ENCODE data around the gene ADGRV1. TPM values are rescaled to one million over a fixed set of nuclear protein-coding genes. Genes with fewer than 3 reads are reported as not detected.

ADGRV1 gene
- total and polyA plus RNA-seq, 12 donors: 0.03 to 1.4 (median 0.44) TPM; not detected in 6

- ATAC-seq: no peak
- intact Hi-C loops (cut with DNase I): no loop called here
Observed at GRCh38 chr5:90885180-90885868, 326.7 kb downstream of the ADGRV1 start.

DNA sequence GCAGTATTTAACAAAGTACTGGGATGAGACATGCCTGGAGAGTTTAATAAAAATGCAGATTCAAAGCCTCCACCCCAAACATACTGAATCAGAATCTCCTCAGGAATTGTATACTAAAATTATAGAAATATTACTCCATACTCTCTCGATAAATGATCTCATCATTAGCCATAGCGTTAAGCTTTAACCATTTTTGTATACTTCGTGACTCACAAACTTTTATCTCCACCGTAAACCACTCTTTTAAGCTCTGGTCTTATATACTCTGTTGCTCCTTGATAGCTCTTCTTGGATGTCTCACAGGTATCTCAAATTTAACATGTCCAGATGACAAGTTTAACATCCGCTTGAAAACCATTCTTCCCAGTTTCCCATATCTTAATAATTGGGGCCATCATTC lies 327.8 kb downstream of the ADGRV1 start:
- WGBS, 2 donors: 95 to 97% methylated on average over 5 of the region's 5 CpGs
- H3K27ac ChIP-seq: no peak overlapping the region
- ATAC-seq (no peak), DNase-seq (no peak)
- TF ChIP-seq CTCF (IDR thresholded peaks at IDR 0.05): no peak
- H3K36me3 ChIP-seq: no peaks in the 10 kb centered on the region
- no peak overlapping the region for H3K4me3 ChIP-seq
- H3K27me3 ChIP-seq: no peaks in the 10 kb centered on the region
- H3K9me3 ChIP-seq: no peaks in the 10 kb centered on the region
- peaks cover 0 to 13% (median 0%) of the 10 kb centered on the region in 9 donors for H3K4me1 ChIP-seq
- intact Hi-C loops (cut with DNase I): no loop called here

More at GRCh38 chr5:90885180-90885868, 326.7 kb downstream of the ADGRV1 start:
- no peak for TF ChIP-seq CTCF (IDR thresholded peaks at IDR 0.05)
- H3K36me3 ChIP-seq: no peaks in the 10 kb centered on the region
- 37 to 43% methylated on average over 1 of the region's 1 CpG for WGBS, 2 donors
- no peak overlapping the region for H3K4me3 ChIP-seq
- no peak for DNase-seq
- no peak overlapping the region for H3K27ac ChIP-seq
- H3K4me1 ChIP-seq: peaks cover 0 to 13% (median 0%) of the 10 kb centered on the region in 9 donors
- no peaks in the 10 kb centered on the region for H3K27me3 ChIP-seq
- H3K9me3 ChIP-seq: no peaks in the 10 kb centered on the region

DNA sequence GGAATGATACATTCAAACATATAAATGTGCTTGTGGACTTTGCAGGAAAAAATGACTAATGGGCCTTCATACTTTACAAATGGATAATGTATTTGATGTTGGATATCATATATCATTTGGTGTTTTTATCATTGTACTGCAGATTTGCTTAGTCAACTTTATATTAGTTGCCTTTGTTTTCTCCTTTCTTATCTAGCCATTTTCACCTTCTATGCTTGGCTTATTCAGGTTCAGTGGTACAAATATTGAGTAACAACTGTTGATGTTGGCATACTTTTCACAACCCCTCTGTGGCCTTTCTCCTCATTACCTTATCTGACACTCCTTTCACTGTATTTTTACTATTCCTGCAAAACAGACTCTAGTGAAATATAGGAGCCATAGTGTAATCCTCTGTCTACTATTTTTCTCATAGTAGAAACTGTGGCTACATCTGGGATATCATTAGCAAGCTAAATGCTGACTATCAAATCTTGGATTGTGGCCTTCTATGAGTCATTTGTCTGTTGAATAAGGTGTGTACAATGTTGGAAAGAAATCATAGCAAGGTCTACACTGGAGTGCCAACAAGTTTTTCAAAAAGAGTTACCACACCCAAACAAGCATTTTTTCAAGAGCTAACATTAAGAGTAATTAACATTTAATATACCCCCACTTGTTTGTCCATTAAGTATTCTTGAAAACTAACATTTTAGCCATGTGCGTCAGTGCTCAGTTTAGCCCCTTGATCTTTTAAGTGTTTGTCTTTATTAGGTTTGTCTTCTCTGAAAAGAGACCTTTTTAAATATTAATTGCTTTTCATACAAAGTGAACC lies 330.1 kb downstream of the ADGRV1 start:
- intact Hi-C loops (cut with DNase I): no loop called here
- no peak overlapping the region for H3K4me3 ChIP-seq

GRCh38 chr5:90889325-90889600 lies 330.7 kb downstream of the ADGRV1 start:
- Histone ChIP-seq H3K27ac (peak overlapping the region in 1 of 10 donors; percentile 27), H3K27me3 (no peaks in the 10 kb centered on the region), H3K4me3 (no peak overlapping the region), H3K9me3 (no peaks in the 10 kb centered on the region), H3K4me1 (peaks cover 0 to 13% (median 0%) of the 10 kb centered on the region in 9 donors), H3K36me3 (no peaks in the 10 kb centered on the region)
- intact Hi-C loops (cut with DNase I): no loop called here
- no peak for TF ChIP-seq CTCF (IDR thresholded peaks at IDR 0.05)
- ATAC-seq (no peak), DNase-seq (no peak)

More for the DNA sequence above, 330.1 kb downstream of the ADGRV1 start:
- 96 to 97% methylated on average over 1 of the region's 1 CpG for WGBS, 2 donors
- Histone ChIP-seq H3K4me1 (peaks cover 0 to 13% (median 0%) of the 10 kb centered on the region in 9 donors), H3K27me3 (no peaks in the 10 kb centered on the region), H3K27ac (peak overlapping the region in 1 of 10 donors; percentile 27), H3K36me3 (no peaks in the 10 kb centered on the region), H3K9me3 (no peaks in the 10 kb centered on the region)
- DNase-seq (no peak), ATAC-seq (peak in 3 of 8 donors; percentile 22 to 72 (median 55))
- no peak for TF ChIP-seq CTCF (IDR thresholded peaks at IDR 0.05)

All from heart right ventricle (tissue), 16 donors.